ENCODE data around the gene TVP23B.
"Not testable (repeated sequence)": the region's sequence is repeated elsewhere in the genome, so short reads cannot be mapped to it uniquely, and the experiment has no call there.

TVP23B gene

DNA sequence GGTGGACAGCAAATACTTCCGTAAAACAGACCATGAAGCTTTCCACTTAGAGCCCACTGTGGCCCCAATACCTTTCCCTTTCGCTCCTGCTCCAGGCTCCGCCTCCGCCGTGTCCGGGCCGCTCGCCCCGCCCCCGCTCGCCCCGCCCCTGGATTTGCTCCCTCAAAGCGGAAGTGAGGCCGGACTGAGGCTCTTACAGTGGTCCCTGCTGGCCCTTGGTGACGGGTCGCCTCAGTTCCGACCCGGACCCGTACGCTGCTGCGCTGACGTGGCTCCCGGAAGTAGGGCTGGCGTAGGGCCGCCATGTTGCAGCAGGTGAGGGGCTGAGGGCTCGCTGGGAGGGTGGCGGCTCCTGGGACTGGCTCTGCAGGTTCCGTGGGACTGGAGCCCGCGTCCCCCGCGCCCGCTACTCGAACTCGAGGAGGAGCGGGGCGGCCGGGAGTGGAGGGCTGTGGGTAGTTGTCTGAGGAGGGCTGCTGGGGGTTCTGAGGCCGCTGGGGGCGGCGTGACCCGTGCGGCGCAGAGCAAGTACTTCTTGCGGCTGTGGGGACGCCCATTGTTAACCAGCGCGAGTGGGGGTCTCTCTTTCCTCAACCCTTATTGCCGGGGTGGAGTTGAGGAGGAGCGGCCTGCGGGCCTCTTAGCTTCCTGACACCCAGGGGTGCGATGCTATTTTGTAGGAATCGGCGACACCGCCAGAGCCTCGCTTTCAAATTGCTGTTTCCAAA is at the start of gene TVP23B:
Gene TVP23B, plus strand, starts transcription at position 193 of the 728 bp plus-strand sequence. Its CDS starts 111 bp downstream, at position 304.
- peak; percentile 93 for DNase-seq

DNA sequence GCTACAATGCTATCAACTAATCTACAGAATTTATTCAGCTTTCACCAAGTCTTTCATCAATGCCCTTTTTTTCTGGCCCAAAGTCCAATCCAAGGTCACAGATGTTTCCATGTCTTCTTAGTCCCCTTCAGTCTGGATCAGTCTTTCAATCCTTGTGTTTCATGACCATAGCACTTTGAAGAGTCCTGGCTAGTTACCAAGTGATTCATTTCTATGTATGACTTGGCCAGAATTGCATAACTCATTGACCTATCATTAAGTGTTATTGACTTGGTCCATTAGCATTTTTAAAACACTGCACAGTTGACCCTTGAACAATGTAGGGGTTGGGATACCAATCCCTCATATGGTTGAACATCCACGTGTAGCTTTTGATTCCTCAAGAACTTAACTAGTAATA is 48.5 kb upstream of the TVP23B start:
- not testable (repeated sequence) for DNase-seq

DNA sequence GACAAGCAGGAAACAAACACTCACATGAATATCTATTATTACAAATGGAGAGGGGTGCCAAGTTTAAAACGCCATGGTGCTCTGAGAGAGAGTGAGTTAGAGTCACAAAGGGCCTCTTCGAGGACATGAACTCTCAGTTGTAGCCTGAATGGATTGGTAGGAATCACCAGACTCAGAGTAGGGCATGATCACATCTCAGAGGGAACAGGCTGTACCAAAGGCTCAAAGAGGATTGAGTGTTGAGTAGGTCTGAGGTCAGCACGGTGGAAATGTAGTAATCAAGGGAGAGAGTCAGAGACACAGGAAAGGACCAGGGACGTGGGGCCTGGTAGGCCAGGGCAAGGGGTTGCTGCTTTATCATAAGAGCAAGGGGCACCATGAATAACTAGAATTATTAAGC is 47.6 kb upstream of the TVP23B start:
- not testable (repeated sequence) for DNase-seq

DNA sequence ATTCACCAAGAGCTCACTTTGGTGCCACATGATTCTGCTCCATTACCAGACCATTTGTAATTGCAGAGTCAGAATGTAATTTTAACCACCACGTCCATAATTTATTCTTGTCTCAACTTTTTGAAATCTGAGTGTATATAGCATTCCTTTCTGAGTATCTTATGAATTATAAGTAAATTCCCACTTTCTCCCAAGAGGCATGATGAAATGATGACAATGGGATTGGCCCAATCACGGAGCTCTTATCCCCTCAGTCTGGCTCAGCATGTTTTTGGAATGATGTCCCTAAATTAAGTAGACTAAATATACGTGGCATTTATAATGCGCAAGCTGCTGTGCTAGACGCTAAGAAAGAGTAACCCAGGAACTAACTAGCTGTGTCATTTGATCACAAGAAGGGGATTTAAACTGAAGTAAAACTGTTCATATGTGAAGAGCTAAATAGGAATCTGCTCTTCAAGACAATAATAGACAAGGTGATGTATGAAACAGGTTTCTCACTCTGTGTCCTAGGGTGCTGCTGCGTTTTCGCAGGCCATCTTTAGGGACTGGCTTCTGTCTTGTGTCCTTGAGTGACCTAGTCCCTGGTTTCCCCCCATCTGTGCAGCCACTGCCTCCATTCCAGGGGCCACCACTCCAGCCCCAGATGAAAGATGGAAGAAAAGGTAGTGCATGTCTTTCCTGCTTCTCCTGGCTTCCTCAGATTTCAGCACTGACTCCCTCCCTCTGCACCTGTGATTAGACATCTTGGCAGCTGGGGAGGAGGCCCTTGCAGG is 41.2 kb upstream of the TVP23B start:
- not testable (repeated sequence) for DNase-seq

DNA sequence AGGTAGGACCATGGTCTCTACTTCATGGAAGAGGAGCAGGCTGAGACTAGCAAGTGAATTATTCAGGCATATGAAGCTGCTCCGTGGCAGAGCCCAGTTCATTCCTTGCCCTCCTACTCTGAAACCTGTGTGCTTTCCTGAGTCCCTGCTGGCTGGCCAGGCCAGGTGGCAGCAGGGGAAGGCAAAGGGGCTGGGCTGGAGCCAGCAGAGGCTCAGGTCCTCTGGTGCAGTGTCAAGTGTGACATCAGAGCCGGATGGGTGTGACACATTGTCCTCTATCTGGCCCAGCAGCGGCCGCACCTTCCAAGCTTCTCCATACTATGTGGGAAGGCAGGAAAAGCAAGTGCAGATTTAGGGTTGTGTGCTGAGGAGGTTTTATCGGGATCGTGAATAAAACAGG is 39.8 kb upstream of the TVP23B start:
- DNase-seq: not testable (repeated sequence)

DNA sequence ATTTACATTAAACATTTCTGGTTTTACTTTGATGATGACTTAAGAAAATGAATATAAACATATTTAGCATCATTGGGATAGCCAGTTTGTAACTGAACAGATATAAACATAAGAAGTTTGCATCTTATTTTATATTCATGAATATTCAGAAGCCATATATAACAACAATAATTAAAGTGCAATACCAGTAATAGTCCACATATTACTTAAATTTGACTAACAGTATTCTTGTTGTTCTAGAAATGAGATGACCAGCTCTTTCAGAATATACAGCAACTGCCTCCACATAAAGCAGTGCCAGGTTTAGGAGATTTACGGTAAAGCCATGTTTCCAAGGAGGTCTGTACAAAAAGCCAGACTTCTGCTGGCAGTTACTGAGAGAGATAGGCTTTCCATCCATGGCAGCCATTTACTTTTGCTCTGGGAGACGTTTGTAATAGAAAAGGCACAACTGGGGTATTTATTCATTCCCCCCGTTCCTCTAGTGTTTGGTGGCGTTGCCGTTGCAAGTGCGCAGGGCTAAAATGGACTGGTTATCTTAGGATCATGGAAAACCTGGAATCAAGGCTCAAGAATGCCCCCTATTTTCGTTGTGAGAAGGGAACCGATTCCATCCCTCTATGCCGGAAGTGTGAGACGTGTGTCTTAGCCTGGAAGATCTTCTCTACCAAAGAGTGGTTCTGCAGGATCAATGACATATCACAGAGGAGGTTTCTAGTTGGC is 37.1 kb upstream of the TVP23B start, which contains the start of gene FBXW10:
Gene FBXW10, plus strand, starts transcription at position 356 of the 723 bp plus-strand sequence. Its CDS starts 191 bp downstream, at position 547.
- DNase-seq: not testable (repeated sequence)

DNA sequence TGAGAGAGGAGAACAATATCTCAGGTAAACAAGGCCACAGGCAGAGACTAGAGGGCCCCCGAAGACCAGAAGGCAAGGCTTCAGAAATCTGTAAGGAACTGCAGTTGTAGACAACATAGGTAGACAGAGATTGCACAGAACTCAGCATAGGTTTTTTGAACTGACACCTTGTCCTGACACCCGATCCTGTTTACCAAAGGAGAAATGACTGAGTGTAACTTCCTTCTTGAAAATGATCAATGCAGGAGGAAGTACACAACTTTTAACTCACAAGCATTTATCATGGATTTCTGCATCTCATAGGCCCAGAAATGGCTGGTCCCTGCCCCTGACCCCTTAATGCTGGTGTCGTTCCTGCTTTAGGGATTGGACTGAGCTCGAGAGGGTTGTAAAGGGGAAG is 36.3 kb upstream of the TVP23B start:
- not testable (repeated sequence) for DNase-seq

DNA sequence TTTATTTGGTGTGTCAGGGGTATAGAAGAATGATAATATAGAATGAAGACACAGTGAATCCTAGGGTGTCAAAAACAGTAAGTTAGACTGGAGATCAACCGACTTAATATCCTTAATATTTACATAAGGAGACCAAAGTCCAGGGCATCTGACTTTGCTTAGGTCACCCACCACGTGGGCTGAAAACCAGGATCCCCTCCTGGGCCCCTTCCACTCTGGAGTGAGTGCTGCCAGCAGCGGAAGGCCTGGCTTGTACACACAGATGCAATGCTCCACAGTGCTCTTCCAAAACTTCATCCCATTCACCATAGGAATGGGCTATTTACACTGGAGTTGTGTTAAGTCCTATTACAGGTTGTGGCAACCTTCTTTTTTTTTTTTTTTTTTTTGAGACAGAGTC is 34.4 kb upstream of the TVP23B start:
- not testable (repeated sequence) for DNase-seq

DNA sequence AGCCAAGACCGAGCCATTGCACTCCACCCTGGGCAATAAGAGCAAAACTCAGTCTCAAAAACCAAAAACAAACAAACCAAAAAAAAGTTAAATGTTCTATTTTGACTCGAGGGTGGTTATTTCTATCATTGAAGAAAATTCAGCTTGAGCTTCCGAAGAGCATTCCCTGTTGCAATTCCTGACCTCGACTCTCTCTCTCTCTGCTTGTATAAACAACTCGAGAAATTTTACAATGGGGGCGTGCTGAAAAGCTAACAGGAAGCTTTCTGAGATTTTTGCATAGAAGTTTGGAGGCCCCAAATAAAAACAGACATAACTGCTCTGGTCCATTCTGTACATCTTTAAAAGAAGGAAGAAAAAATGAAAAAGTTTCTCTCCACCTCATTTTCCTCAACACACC is 33.5 kb upstream of the TVP23B start:
- not testable (repeated sequence) for DNase-seq

DNA sequence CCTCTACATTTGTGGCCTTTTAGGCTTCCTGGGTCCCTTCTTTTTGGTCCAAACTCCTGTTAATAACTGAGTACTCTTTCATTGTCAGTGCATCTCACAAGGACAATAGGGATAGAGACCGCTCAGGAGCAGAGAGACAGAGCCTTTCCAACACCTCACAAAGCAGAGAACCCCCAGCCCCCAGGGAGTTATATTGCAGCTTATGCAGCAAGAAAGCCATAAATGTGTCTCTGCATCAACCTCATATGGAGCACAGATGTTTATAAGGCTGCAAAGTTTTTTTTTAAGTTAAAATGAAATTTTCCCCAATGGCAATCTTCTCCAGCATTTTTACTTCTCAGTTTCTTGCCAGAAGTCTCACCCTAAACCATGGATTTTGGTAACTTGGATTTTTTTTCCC is 30.7 kb upstream of the TVP23B start:
- not testable (repeated sequence) for DNase-seq

DNA sequence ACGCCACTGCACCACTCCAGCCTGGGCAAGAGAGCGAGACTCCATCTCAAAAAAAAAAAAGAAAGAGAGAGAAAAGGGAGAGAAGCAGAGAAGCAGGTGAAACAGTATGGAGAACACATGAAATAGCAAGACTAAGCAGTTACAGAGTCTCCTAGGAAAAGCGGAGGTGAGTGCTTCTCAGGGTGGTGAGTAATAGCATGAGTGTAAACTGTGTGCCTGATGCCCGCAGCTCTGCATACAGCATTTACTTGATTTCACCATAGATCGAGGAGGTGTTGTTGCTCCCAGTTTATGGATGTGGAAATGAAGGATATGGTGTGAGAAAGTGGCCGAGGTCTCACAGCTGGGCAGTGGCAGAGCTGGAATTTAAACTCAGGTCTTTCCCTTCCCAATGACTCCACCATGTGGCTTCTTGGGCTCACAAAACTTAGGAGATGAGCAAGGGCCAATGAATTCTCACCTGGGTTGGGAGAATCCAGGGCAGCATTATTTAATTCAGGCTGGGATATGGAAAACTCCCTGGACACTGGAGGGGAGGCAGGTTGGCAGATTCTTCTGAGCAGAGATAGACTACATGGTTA is 27.1 kb upstream of the TVP23B start:
- not testable (repeated sequence) for DNase-seq

DNA sequence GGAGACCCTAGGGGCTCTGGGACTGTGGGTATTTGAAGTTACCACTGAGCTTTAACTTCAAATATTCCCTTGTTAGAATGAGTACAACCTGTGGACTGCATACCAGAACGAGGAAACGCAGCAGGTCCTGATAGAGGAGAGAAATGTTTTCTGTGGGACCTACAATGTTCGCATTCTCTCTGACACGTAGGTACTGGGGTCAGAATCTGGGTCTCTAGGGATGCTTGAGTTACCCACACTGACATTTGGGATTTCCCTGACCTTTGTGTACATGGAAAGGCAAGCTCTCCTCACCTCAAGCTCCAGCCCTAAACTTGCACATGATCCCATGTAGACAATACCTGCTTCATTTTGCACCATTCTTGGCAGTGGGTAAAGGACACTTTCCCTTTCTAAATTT is 25.0 kb upstream of the TVP23B start:
- DNase-seq: not testable (repeated sequence)

DNA sequence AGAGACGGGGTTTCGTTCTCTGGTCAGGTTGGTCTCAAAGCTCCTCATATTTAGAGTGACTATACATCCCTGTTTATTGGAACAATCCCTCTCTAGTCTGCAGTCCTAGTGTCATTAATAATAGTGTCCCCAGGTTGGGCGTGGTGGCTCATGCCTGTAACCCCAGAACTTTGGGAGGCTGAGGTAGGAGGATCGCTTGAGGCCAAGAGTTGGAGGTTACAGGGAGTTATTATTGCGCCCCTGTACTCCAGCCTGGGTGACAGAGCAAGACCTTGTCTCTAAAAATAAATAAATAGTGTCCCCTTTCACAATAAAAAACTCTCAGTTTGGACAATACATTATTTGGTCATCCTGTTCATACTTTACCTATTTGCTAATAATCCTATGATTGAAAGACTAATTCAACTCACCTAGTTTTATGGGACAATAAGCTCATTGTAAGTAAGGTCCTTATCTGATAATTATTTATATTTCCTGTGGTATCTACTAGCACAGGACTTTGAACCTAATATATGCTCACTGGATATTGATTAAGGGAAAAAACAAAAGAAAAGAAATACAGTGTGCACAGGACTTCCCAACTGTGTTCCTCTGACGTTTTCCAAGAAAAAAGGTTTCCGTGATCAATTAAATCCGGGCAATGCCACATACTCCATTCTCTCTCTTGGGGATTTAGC is 23.5 kb upstream of the TVP23B start:
- not testable (repeated sequence) for DNase-seq

DNA sequence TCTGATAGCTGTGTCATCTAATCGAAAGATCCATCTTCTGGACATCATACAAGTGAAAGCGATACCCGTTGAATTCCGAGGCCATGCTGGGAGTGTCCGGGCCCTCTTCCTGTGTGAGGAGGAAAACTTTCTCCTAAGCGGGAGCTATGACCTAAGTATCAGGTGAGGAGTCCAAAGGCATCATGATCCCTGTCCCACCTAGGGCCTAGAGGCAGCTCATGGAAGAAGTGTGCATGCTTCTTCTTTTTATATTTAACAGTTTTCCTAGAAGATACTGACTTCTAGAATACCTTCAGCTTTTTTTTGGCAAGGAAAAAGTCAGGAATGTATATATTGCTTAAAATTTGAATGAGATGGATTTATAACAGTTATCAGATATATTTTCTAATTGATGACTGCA is 22.6 kb upstream of the TVP23B start:
- DNase-seq: not testable (repeated sequence)

DNA sequence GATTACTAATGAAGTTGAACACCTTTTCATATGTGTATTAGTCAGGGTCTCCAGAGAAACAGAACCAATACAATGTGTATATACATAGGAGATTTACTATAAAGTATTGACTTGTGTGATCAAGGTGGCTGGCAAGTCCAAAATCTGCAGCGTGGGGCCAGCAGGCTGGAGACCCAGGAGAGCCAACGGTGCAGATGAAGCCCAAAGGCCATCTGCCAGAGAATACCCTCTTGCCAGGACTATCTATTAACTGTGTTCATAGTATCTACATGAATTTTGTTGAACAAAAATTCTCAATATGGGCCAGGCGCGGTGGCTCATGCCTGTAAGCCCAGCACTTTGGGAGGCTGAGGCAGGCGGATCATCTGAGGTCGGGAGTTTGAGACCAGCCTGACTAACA is 20.8 kb upstream of the TVP23B start:
- not testable (repeated sequence) for DNase-seq

DNA sequence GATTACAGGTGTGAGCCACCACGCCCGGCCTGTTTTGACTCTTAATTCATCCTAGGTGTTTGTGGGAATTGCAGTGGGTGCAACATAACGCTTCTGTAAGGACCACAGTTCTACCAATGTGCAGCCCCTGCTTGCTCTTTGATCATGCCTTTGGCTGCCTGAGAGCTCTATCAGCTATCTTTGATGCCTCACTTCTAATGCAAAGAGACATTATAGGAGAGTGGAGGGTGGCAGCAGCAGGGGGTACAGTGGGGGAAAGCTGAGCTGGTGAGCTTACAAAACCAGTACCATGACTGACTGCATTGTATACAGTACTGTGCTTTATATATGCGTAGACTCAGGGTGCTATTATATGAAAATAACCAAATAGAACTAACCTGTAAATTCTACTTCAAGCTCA is 10.4 kb upstream of the TVP23B start:
- DNase-seq: not testable (repeated sequence)

DNA sequence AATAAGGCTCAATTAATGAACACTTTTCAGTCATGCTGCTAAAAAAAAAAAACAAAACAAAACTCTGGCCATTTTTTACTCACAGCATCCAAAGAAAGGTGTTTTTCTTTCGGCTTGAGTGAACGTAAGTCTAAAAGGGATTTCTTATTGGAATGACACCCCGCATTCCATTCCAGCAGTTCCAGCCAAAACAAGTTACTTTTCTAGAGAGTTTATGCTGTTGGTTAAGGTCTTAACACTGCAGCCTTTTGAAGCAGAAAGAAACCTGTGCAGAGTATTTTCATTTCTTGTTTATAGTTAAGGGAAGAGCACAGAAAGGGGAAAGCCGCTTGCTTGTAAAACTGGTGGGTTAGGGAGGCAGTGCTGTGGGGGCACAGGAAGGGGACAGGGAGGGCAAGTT is 9.9 kb upstream of the TVP23B start:
- not testable (repeated sequence) for DNase-seq

DNA sequence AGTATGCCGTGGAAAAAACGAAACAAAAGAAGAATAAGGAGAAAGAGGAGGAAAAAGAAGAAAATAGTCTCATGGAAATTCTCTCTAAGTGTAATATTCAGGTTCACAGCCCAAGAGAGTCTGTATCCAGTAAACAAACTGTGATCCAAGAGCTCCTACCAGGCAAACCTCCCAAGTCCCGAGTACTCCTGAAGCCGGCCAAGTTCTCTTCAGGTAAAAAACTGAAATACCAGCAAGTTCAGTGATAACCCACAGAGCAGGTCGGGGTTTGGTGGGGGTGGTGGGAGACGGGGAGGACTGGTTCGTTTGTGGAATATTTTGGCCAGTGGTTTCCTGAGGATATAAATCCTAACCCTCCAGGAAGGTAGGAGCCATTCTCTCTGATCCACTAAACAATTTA is 8.5 kb upstream of the TVP23B start:
- no peak for DNase-seq

DNA sequence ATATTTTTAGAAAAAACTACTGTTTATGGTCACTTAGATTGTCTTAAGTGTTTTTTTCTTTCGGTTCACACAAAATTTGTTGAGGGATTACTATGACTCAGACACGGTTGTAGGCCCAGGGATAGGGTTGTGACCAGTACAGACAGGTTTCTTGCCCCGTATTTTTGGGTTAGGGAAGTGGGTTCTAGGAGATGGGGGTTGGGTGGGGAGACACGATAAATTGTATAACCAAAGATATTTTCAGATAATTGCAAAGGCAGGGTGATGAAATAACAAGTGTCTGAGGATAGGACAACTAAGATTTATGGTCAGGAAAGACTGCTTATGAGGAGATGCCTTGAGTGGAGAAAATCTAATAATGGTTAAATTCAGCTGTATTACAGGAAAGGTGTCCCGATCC is 822 bp downstream of the TVP23B start:
- not testable (repeated sequence) for DNase-seq

DNA sequence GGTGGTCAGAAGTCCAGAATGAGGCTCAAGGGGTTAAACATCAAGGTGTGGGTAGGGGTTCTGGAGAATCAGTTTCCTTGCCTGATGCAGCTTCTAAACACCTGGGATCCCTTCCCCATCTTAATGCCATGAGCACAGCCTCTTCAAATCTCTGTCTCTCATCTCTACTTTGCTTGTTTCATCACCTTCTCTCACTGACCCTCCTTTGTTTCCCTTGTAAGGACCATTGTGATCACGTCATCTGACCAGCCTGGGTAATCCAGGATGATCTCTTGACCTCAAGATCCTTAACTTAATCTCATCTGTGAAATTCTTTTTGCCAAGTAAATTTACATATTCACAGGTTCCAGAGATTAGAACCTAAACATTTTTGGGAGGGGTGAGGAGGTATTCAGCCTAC is 5.0 kb downstream of the TVP23B start:
- DNase-seq: not testable (repeated sequence)

DNA sequence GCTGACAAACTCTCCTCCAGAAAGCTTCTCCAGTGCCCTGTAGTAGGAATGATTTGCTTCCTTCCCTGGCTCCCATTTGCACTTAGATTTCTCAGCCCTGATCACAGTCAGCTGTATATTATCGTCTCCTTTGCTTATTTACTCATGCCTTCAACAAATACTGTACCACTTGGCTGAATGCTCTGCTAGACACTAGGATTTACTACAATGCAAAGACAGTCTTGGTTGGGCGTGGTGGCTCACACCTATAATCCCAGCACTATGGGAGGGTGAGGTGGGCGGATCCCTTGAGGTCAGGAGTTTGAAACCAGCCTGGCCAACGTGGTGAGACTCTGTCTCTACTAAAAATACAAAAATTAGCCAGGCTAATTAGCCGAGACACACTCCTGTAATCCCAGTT is 5.9 kb downstream of the TVP23B start:
- DNase-seq: not testable (repeated sequence)

DNA sequence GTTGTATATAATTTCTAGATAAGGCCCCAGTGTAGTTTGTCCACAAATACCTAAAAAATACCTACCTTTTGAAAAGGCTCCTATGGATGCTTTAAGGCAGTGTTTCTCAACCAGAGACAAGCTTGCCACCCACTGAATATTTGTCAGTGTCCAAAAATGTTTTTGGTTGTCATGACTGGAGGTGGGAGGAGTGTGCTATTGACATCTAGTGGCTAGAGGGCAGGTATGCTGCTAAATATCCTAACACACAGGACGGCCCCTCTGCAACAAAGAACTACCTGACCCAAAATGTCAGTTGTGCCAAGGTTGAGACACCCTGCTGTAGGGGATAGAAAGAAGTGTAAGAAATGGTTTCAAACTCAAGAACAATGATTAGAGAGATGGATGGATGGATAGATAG is 10.4 kb downstream of the TVP23B start:
- not testable (repeated sequence) for DNase-seq
